Stimulated activated CD4-positive, alpha-beta T cell treated with anti-CD3 and anti-CD28 coated beads, Interleukin-2, amount 100 ng/mL, for 4 hours (primary cell): ENCODE results near the gene NAAA.
"Not testable (repeated sequence)": the region's sequence is repeated elsewhere in the genome, so short reads cannot be mapped to it uniquely, and the experiment has no call there.

Experiments used
- DNase-seq: peaks from one replicate; pipeline ENCODE4 v3.0.0-alpha.2; 2020; ENCODE audit warnings: low read depth

The NAAA gene

DNA sequence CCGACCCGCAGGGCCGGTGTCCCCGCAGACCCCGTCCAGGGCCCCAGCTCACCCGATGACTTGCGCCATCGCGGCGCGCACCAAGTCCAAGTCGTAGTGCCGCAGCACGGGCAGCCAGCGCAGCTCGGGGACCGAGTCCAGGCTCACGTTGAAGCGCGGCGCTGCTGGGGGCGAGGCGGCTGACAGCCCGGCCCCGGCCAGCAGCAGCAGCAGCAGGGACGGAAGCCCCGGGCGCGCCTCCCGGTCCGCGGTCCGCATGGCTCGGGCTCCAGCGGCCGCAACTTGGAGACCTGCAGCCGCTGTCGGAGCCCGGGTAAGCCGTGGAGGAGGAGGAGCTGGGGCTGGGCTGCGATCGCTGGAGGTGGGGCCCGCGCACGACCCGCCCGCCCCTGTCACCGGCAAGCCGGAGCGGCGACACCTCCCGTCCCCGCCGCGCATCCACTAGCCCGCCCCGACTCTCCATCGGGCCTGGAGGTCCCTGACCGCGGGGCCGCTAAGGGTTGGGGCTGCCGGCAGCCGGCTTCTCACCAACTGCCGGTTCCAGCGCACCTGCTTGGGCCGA, at the start of gene NAAA:
Gene NAAA (minus strand): TSS at position 322 of the 562 bp plus-strand sequence. CDS start 64 bp downstream, at position 258.
- peak; percentile 64 for DNase-seq

- DNase-seq, result no peak
Observed at GRCh38 chr4:75989846-75990528, 49.2 kb upstream of the NAAA start.

- DNase-seq, result no peak
Observed at GRCh38 chr4:75985116-75985515, 44.3 kb upstream of the NAAA start.

- no peak for DNase-seq
Observed at GRCh38 chr4:75980576-75980975, 39.8 kb upstream of the NAAA start.

DNA sequence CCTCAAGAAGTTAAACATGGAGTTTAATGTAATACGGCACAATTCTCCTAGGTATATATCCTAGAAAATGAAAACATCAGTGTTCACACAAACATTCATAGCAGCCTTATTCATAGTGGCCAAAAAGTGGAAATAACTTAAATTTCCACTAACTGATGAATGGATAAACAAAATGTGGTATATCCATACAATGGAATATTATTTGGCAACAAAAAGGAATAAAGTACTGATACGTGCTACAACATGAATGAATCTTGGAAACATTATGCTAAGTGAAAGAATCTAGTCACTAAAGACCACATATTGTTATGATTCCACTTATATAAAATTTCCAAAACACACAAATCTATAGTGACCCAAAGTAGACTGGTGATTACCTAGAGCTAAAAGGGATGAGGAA, 35.4 kb upstream of the NAAA start:
- DNase-seq, result no peak

- no peak for DNase-seq
Observed at GRCh38 chr4:75973766-75974165, 33.0 kb upstream of the NAAA start.

- no peak for DNase-seq
Observed at GRCh38 chr4:75968084-75968483, 27.3 kb upstream of the NAAA start.

DNA sequence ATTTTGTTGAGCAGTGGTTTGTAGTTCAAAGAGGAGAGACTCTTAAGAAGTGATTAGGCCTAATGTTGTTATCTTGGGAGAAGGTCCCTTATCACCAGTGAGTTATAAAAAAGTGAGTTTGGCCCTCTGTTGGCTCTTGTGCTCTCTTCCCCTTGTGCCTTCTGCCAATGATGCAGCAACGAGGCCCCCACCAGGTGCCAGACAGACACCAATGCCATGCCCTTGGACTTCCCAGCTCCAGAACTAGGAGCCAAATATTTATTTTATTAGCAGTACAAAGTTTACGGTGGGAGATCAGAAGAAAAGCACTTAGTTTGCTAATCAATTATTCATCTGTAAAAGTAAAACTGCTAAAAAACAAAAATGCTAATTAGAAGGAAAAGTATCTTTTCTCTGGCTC, 22.7 kb upstream of the NAAA start:
- DNase-seq, result no peak

DNA sequence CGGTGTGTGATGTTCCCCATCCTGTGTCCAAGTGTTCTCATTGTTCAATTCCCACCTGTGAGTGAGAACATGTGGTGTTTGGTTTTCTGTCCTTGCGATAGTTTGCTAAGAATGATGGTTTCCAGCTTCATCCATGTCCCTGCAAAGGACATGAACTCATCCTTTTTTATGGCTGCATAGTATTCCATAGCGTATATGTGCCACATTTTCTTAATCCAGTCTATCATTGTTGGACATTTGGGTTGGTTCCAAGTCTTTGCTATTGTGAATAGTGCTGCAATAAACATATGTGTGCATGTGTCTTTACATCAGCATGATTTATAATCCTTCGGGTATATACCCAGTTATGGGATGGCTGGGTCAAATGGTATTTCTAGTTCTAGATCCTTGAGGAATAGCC, 21.3 kb upstream of the NAAA start:
- not testable (repeated sequence) for DNase-seq

GRCh38 chr4:75958546-75958945, 17.7 kb upstream of the NAAA start:
- not testable (repeated sequence) for DNase-seq

- DNase-seq, result not testable (repeated sequence)
Observed at GRCh38 chr4:75954811-75955210, 14.0 kb upstream of the NAAA start.

DNA sequence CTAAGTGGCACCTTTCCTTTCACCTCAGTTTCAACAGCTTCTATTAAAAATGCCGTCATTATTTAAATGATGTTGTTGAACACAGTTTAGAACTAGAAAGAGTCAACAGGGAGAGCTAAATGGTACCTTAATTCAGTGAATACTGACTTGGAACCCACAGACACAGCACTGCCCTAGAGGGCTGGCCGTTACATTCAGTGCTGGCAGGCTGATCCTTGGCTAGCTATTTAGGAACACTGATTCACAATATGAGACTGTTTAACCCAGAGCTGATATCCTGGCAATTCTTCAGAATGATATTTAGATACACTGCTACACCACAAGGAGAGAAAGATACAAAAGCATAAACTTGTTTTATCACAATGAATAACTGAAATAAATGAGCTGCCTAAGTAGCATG, 12.7 kb upstream of the NAAA start:
- DNase-seq, result no peak

DNA sequence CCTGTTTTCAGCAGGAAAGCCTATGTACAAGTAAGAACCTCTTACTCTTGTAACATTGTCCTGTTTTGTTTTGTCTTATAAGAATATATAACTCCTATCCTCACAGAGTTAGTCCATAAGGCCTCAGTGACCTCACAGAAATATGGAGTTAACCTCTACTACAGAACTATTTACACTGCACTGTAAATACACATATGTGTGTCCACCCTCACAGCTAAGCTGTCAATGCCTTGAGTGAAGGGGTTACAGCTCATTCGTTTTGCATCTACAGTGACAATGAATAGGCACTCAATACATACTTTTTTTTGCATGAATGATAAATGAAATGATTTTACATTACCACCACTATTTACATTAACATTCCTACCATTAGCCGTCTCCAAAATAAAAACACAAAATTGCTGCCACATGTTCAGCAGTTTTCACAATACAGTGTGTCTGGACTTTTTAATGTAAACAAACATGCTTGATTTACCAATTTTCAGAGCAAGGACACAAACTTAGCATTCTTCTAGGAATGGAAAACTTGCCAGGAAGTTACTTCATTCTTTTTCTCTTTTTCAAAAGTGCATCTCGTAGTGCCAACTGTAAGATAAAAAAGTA, 9.5 kb upstream of the NAAA start:
- DNase-seq, result no peak

DNA sequence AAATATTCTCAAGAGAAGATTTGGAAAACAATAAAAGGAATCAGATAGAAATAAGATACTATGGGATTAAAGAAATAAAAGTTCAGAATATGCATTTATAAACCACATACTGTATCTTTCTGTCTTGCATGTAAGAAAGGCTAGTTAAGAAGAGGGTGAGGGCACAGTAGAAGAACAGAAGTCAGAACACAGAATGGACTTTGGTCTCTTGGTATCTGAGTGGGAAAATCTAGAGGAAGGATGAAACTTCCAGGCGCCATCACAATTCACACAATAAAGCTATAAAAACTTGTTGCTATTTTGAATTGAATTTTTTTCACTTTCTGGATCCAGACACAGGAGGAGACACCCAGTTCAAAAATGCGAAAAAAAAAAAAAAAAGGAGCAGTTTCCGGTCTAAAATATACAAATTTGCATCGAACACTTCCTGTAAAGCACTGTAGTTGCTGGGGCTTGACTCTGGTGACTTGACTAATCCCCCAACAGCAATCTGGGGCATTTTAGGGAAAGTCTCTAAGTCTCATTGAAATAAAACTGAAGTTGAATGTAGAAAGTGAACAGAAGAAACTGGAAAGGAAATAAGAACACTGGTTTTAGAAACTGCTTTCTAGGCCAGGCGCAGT, 8.1 kb upstream of the NAAA start:
- DNase-seq, result no peak

- peak; percentile 64 for DNase-seq
Observed at GRCh38 chr4:75939890-75940691, 722 bp downstream of the NAAA start.

DNA sequence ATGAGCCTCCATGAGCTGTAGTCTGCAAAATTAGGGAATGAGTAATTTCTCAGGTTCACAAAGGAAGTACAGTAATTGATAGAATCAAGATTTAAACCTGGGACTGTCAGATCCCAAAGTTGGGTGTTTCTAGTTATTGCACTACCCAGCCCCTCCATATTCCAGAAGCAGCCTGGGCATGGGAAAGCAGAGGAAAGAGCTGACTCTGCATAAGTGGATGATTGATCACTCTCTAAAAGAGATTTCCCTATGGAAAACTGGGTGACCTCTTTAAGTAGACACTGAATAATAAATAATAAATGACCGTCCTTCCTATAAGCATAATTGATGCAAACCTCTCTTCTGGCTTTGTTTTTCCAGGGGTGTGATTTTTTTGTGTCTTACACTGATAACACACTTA, 5.2 kb downstream of the NAAA start:
- no peak for DNase-seq

DNA sequence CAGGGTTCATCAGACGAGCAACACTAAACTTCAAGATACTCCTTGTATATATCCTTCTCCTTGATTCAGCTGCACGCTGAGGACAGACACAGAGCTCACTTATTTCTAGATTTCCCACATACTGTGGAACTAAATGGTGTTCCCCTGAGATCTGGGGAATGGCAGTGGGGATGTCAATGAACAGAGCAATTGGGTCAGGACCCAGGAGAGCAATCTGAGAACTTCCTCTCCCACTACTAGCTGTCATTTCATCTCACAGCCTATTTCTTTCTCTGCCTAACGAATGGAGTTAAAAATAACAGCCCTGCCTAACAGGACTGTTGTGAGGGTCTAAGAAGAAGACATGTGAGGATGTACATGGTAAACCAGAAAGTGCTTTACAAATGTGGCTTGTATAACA, 10.7 kb downstream of the NAAA start:
- DNase-seq, result no peak

- DNase-seq, result not testable (repeated sequence)
Observed at GRCh38 chr4:75924916-75925315, 15.9 kb downstream of the NAAA start.

DNA sequence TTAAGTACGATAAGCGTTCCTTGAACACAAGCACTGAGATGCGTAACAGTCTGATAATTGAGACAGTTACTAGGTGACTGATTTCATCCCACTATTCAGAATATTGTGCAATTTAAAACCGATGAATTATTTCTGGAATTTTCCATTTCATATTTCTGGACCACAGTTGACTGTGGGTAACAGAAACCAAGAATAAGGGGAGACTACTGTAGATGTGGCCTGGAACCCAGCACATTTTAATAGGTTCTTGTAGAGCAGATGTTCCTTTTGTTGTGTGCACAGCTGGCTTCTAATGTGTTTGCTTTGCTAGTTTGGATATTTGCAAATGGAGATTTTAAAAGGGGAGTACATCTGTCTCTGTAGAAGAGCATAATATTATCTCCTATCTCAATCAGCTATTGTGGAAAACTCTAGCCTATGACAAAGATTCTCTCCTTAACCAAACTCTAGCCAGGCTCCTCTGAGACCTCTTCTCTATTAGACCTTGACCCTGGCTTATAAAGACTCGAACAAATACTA, 16.4 kb downstream of the NAAA start:
- no peak for DNase-seq

DNA sequence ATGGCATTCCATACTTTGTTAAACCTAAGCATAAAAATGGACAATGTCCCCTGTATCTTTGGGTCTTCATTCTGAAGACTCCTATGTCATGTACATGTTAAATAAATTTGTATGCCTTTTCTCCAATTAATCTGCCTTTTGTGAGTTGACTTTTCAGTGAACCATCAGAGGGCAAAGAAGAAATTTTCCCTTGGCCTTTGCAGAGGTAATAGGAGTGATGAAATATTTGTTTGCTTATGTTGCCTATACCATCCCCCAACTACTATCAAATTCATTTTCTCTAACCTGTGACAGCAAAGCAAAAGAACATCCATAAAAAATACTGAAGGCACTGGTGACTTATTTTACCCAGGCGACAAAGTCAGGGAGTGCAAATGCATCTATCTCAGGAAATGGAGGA, 18.2 kb downstream of the NAAA start:
- no peak for DNase-seq

DNA sequence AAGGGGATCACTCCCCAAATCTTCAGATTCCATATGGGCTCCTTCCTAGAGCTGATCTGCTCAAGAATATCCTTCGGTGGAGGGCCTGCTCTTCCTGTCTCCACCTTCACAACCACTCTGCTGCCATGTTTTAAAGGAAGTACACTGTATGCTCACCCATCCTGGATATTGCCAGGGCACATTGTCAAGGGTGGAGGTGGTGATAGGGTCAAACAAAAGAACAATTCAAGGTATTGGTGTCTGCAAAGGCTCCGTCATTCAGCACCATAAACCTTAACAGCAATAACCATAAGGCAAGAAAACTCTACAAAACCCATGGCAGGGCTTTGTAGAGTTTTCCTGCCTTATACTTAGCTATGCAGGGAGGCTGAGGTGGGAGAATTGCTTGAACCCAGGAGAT, 18.9 kb downstream of the NAAA start:
- DNase-seq, result no peak

- DNase-seq, result no peak
Observed at GRCh38 chr4:75920327-75920726, 20.5 kb downstream of the NAAA start.
